GM18502 (cell line): ENCODE data around the gene DTX2.
"Not testable (repeated sequence)": the region's sequence is repeated elsewhere in the genome, so short reads cannot be mapped to it uniquely, and the experiment has no call there.

Experiments used
- ATAC-seq: cut with Tn5 transposase; IDR thresholded peaks from one replicate; pipeline ENCODE4 v1.9.1; 2021; ENCODE audit warnings: mild to moderate bottlenecking; ENCODE audit not compliant: unreplicated experiment, poor library complexity

DTX2 gene

DNA sequence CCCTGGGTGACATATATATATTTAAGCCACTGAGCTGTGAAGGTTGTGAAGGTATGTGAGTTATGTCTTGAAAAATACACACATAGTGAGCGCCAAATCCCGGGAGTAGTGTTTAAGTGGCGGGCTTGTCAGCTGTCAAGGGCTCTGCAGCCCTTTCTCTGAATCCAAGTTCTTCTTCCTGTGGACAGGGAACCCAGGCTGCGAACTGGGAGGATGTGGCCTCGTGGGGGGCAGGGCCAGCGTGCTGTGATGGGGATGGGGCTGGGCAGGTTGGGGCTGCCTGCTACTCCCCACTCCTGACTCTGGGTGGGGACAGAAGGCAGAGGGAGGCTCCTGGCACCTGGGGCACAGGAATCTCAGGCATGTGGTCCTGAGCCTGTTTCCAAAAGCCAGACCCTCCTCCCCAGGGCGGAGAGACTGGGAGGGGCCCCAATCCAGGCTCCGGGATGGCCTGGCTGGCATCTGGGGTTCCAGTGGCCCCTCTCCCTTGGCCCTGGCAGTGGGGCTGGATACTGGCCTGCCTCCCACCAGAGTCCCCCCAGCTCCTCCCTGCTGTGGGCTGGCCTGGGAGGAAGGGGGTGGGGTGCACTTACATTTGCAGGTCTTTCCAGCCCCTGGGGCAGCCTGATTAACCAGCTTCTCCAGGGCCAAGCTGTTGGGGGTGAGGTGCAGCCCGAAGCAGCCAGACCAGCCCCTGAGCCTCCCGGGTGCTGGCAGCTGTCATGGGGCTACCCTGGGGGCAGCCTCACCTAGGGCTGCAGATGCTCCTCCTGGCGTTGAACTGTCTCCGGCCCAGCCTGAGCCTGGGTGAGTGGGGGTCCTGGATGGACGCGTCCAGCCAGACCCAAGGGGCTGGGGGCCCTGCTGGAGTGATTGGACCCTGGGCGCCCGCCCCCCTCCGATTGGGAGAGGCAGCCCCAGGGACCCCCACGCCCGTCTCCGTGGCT is 48.7 kb downstream of the DTX2 start, which contains the start of gene UPK3B:
TSS of gene UPK3B (plus strand) at position 622 of the 947 bp plus-strand sequence. CDS start at position 723, 101 bp downstream.
- ATAC-seq: no peak

DNA sequence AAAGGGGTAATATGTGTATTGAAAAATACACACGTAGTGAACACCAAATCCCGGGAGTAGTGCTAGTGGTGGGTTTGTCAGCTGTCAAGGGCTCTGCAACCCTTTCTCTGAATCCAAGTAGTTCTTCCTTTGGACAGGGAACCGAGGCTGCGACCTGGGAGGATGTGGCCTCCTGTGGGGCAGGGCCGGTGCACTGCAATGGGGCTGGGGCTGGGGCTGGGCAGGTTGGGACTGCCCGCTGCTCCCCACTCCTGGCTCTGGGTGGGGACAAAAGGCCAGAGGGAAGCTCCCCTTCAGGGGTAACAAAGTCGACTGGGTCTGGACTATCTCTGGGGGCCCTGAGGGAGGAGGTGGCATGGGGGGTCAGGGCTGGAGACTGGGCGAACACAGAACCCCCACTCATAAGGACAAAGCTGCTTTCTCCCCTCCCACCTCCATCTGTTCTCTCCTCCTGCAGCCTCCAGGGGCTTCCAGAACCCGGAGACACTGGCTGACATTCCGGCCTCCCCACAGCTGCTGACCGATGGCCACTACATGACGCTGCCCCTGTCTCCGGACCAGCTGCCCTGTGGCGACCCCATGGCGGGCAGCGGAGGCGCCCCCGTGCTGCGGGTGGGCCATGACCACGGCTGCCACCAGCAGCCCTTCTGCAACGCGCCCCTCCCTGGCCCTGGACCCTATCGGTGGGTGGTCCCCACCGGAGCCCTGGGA is 49.8 kb downstream of the DTX2 start:
- not testable (repeated sequence) for ATAC-seq

- ATAC-seq: not testable (repeated sequence)
Observed at GRCh38 chr7:76511911-76512885, 50.7 kb downstream of the DTX2 start.

GRCh38 chr7:76512941-76513816 is 51.7 kb downstream of the DTX2 start:
- no peak for ATAC-seq

DNA sequence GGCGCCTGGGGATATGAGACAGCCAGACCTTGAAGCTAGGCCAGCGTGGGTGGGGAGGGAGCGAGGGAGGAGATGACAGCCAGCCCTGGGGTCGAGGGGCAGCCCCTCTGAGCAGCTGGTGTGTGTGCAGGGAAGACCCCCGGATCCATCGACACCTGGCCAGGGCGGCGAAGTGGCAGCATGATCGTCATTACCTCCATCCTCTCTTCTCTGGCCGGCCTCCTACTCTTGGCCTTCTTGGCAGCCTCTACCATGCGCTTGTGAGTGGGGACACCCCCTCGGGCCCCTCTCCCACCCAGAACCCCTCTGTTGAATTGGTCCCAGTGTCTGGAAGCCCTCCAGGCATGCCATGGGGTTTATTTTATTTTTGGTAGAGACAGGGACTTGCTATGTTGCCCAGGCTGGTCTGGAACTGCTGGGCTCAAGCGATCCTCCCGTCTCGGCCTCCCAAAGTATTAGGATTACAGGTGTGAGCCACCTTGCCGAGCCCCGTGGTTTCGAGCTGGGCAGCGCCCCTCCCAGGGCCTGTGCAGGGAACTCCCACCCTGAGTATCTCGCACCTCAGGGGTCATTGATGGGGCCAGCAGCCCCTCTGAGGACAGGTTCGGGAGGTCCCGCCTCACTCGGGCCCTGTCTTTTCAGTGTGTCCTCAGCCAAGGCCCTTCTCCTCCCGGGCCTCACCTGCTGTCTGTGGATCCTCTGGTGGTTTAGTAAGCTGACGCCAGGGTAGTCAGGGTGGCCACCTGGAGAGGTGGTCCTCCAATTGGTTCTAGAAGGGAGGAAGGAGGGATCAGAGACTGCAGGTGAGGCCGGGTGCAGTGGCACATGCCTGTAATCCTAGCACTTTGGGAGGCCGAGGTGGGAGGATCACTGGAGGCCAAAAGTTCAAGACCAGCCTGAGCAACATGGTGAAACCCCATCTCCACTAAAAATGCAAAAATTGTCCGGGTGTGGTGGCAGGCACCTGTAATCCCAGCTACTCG is 52.6 kb downstream of the DTX2 start:
- ATAC-seq: no peak

DNA sequence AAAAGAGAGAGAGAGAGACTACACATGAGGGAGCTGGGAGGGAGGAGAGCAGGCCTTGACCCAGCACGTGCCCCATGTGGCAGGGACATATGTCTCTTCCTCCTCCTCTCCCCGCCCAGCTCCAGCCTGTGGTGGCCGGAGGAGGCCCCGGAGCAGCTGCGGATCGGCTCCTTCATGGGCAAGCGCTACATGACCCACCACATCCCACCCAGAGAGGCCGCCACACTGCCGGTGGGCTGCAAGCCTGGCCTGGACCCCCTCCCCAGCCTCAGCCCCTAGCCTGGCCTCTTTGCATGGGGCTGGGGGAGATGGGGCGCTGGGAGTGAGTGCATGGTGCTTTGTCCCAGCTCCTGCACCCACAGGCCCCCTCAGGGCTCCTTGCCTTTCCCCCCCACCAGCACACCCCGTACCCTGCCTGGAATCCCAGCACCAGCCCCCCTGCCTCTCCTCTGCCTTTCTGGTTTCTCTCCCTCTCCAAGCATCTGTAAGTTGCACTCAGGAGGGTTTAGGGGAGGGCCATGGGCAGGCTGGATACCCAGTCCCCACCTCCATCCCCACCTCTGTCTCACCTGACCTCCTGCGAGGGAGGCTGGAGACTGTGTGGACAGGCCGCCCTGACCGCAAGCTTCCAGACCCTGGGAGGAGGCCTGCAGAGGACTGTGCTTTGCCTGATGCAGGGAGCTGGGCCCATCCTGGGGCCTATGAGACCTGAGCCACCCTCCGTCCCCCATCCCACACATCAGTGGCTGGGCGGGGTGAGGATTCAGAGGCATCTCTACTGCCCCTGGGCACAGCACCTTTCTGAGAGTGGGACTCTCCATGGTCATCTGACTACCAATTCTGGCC is 53.6 kb downstream of the DTX2 start:
- ATAC-seq: no peak

DNA sequence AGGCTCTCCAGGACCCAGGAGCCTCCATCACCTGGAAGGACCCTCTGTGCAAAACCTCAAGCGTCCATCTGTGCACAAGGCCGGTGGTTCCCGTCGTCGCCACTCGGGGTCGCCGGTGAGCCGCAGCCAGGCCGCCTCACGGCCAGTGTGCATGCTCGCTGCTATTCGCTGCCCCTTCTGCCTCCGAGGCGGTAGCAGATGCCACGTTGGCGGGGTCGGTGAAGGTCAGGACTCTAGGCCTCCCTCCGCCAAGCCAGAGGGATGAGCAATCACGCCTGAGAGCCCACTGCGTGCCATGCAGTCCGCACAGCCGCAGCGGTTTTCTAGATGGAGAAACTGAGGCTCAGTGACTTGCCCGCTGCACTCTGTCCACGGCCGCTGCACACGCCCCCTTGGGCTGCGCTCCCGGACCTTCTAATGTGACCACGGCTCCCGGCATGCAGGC is 54.5 kb downstream of the DTX2 start:
- ATAC-seq: no peak

DNA sequence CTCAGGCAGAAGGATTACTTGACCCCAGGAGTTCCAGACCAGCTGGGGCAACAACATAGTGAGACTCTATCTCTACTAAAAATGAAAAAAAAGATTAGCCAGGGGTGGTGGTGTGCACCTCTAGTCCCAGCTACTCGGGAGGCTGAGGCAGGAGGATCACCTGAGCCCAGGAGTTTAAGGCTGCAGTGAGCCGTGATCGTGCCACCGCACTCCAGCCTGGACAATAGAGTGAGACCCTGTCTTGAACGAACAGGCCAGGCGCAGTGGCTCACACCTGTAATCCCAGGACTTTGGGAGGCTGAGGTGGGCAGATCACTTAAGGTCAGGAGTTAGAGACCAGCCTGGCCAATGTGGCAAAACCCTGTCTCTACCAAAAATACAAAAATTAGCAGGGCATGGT is 55.4 kb downstream of the DTX2 start:
- not testable (repeated sequence) for ATAC-seq

DNA sequence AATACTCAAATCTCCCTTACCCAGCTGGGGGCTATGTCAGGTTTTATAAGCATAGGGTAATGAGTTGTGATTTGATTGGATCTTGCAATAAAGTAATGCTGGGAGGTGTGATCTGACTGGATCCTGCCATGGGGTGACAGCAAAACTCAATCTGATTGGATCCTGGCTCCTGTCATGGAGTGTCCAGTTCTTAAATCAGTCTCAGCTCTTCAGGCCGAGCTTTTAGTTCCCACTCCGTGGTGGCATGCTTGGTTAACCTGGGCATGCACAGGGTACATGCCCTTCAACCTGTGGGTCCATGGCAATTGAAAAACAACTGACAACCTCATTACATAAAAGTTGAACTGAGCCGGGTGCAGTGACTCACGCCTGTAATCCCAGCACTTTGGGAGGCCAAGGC is 64.7 kb downstream of the DTX2 start:
- ATAC-seq: not testable (repeated sequence)

DNA sequence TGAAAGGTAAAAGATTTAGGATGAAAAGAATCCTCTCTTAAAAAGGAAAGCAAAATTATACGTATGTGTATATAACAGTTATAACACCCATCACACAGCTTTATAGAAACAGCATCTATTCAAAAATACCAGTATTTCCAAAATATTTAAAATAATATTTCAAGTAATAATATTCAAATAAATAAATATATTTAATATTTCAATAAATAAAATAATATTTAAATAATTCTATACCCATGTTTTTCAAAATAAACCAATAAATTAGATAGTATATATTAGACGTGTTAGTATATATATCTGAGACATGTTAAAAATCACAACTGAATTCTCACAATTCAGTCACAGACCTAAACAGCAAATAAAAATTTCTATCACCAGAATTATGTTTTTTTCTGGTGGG is 70.1 kb downstream of the DTX2 start:
- ATAC-seq: not testable (repeated sequence)

DNA sequence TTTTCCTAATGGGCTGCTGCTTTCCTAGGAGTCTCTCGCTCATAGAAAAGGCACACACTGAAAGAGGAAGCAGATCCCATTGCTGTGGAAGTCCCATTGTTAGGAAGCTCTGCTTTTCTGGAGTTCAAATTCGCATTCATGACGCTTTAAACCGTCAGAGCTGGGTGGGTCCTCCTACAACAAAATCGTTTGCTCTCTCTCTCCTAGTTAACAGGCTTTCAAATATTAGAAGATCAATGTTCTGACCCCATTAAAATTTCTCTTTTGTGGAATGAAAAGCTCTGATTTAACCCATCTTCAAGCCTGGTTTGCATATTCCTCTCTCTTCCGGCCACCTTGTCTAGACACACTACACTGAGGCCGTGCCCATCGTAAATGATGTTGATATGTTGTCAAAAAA is 81.7 kb downstream of the DTX2 start, which contains the start of gene SPDYE16:
TSS of gene SPDYE16 (minus strand) at position 101 of the 400 bp plus-strand sequence. CDS start 1,838 bp downstream, outside the sequence.
- ATAC-seq: not testable (repeated sequence)

GRCh38 chr7:76549025-76549854 is 87.7 kb downstream of the DTX2 start:
- peak; percentile 100 for ATAC-seq

GRCh38 chr7:76549855-76550248 is 88.3 kb downstream of the DTX2 start:
- ATAC-seq: not testable (repeated sequence)

DNA sequence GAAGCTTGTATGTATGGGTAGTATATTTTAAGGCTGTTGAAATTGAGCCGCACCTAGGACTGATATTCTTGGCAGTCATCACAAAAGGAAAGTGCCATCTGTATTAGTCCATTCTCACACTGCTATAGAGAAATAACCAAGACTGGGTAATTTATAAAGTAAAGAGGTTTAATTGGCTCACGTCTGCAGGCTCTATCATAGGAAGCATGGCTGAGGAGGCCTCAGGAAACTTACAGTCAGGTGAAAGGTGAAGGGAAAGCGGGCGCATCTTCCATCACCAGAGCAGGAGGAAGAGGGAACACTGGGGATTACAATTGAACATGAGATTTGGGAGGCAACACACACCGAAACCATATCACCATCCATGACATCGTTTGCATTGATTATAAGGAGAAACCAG is 90.5 kb downstream of the DTX2 start:
- ATAC-seq: not testable (repeated sequence)
